Cardiac septum (tissue), 1 donor: Measurements from ENCODE around the gene HOXB7. TPM values are rescaled to one million over a fixed set of nuclear protein-coding genes. Genes with fewer than 3 reads are reported as not detected.

Experiments used
- DNase-seq: peaks from one replicate; pipeline ENCODE4 v3.0.0-alpha.2; 2020; ENCODE audit warnings: low spot score
- intact Hi-C: fragments of 100-400 bp; cut with DNase I; formaldehyde crosslinking; loops from one replicate; pipeline ENCODE4 v1.14.0; 2022
- long read RNA-seq: library from polyadenylated mRNA; unstranded; transcript quantifications from one replicate; pipeline ENCODE4 v2.0.0, GENCODE V29; 2021
- total RNA-seq: library from RNA; stranded (reverse); fragmentation: NEBNext Ultra II Directional; extraction: Animal tissue kit (Norgen Biotek cat#: 25700); gene quantifications from one replicate; pipeline ENCODE4 v1.2.1, GENCODE V29; 2021
- donor health status: DM: no; HTN: no; CAD: no.

Gene HOXB7
- total RNA-seq, result 0.22 TPM
- long read RNA-seq, result 0 reads

GRCh38 chr17:48610282-48611211, at the start of gene HOXB7:
Gene HOXB7, minus strand, starts transcription at chr17:48611017. Its CDS starts 99 bp downstream, at chr17:48610918.
- no peak for DNase-seq

GRCh38 chr17:48655913-48656312, 45.1 kb upstream of the HOXB7 start:
- intact Hi-C loops, result no loop called here
- DNase-seq, result no peak

More at GRCh38 chr17:48610282-48611211, at the start of gene HOXB7:
- intact Hi-C loops, result loop anchor here (10.0 kb wide), 2 partner anchors 384 to 586 kb away; partner anchors contain the start of gene IGF2BP1

- intact Hi-C loops, result no loop called here
Observed at GRCh38 chr17:48649741-48650140, 38.9 kb upstream of the HOXB7 start.

GRCh38 chr17:48647963-48648245, 37.1 kb upstream of the HOXB7 start:
- DNase-seq, result no peak
- intact Hi-C loops, result no loop called here

More at GRCh38 chr17:48649741-48650140, 38.9 kb upstream of the HOXB7 start:
- DNase-seq, result no peak

GRCh38 chr17:48647103-48647962, 36.5 kb upstream of the HOXB7 start:
- DNase-seq, result no peak
- intact Hi-C loops, result no loop called here

GRCh38 chr17:48646183-48647102, 35.6 kb upstream of the HOXB7 start:
- intact Hi-C loops, result no loop called here
- no peak for DNase-seq

GRCh38 chr17:48645639-48646182, 34.9 kb upstream of the HOXB7 start:
- DNase-seq, result no peak
- intact Hi-C loops, result no loop called here

GRCh38 chr17:48644910-48645557, 34.2 kb upstream of the HOXB7 start:
- intact Hi-C loops, result no loop called here
- DNase-seq, result no peak

- no peak for DNase-seq
- intact Hi-C loops, result no loop called here
Observed at GRCh38 chr17:48644159-48644558, 33.3 kb upstream of the HOXB7 start.

- intact Hi-C loops, result no loop called here
- no peak for DNase-seq
Observed at GRCh38 chr17:48643697-48644012, 32.8 kb upstream of the HOXB7 start.

- no peak for DNase-seq
- intact Hi-C loops, result no loop called here
Observed at GRCh38 chr17:48642843-48643696, 32.3 kb upstream of the HOXB7 start.

- intact Hi-C loops, result no loop called here
- DNase-seq, result no peak
Observed at GRCh38 chr17:48642059-48642842, 31.4 kb upstream of the HOXB7 start.

- no peak for DNase-seq
- intact Hi-C loops, result no loop called here
Observed at GRCh38 chr17:48641541-48642058, 30.8 kb upstream of the HOXB7 start.

- intact Hi-C loops, result no loop called here
- DNase-seq, result no peak
Observed at GRCh38 chr17:48640858-48641180, 30.0 kb upstream of the HOXB7 start.

- intact Hi-C loops, result no loop called here
- no peak for DNase-seq
Observed at GRCh38 chr17:48639982-48640857, 29.4 kb upstream of the HOXB7 start.

GRCh38 chr17:48639136-48639535, 28.3 kb upstream of the HOXB7 start:
- no peak for DNase-seq
- intact Hi-C loops, result no loop called here
